ENCODE measurements around the gene HSPBAP1.

Gene HSPBAP1, protein sequence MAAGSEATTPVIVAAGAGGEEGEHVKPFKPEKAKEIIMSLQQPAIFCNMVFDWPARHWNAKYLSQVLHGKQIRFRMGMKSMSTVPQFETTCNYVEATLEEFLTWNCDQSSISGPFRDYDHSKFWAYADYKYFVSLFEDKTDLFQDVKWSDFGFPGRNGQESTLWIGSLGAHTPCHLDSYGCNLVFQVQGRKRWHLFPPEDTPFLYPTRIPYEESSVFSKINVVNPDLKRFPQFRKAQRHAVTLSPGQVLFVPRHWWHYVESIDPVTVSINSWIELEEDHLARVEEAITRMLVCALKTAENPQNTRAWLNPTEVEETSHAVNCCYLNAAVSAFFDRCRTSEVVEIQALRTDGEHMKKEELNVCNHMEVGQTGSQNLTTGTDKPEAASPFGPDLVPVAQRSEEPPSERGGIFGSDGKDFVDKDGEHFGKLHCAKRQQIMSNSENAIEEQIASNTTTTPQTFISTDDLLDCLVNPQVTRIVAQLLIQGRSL

DNA sequence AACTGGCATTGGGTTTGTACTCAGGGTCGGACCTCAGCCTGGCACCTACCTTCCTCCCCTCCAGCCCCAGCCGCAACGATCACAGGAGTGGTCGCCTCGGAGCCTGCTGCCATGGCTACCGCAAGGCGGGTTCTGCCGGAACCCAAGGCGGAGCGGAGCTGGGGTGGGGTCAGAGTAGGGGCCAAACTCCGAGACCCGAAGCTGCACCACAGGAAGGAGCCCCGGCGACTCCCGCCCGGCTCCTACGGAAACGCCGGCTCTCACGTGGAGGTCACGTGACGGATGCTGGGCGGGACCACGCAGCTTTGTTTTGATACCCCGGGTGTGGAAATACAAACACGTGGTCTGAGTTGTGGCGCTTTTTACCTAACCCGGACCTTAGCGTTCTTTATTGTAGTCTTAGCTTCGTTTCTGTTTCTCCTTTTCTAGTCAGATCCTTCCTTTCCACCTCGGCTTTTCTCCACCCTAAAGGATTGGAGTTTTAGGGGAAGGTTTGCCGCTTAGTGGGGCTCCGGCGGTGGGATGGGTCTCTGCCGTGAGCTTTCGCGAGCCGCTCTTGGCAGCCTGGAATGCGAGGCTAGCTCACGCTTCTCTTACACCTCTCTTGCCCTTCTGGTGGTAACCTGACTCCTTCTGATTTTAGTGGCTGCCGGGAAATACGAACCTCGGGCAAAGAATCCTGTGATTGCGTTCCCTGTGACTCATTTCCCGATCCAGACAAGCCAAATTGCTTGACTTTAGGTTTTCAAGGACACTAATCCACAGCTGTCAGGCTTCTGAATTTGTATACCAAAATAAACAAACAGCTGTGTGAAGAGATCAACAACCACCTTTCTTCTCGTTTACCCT is at the start of gene HSPBAP1:
Gene HSPBAP1 (minus strand): TSS at position 264 of the 849 bp plus-strand sequence. CDS start 151 bp downstream, at position 113.
- peak within 1 kb of the TSS; percentile 83 for H3K4me3 ChIP-seq (replicated peaks; ENCODE audit: low read depth, low read length)
- peak; percentile 93 for DNase-seq (ENCODE audit: low read depth)
- TF ChIP-seq, protein P1, sequence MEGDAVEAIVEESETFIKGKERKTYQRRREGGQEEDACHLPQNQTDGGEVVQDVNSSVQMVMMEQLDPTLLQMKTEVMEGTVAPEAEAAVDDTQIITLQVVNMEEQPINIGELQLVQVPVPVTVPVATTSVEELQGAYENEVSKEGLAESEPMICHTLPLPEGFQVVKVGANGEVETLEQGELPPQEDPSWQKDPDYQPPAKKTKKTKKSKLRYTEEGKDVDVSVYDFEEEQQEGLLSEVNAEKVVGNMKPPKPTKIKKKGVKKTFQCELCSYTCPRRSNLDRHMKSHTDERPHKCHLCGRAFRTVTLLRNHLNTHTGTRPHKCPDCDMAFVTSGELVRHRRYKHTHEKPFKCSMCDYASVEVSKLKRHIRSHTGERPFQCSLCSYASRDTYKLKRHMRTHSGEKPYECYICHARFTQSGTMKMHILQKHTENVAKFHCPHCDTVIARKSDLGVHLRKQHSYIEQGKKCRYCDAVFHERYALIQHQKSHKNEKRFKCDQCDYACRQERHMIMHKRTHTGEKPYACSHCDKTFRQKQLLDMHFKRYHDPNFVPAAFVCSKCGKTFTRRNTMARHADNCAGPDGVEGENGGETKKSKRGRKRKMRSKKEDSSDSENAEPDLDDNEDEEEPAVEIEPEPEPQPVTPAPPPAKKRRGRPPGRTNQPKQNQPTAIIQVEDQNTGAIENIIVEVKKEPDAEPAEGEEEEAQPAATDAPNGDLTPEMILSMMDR (IDR thresholded peaks at IDR 0.05; ENCODE audit: low read length, missing control alignments): no peak

DNA sequence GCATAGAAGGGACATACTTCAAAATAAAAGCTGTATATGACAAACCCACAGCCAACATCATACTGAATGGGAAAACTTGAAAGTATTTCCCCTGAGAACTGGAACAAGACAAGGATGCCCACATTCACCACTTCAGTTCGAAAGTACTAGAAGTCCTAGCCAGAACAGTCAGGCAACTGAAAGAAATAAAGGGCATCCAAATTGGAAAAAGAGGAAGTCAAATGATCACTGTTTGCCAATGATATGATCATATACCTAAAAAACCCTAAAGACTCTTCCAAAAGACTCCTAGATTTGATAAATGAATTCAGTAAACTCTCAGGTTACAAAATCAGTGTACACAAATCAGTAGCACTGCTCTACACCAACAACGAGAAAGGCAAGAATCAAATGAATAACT is 42.0 kb upstream of the HSPBAP1 start:
- no peak for DNase-seq (ENCODE audit: low read depth)
- no peak overlapping the region for H3K4me3 ChIP-seq (replicated peaks; ENCODE audit: low read depth, low read length)
- TF ChIP-seq, protein P1 (IDR thresholded peaks at IDR 0.05; ENCODE audit: low read length, missing control alignments): no peak

DNA sequence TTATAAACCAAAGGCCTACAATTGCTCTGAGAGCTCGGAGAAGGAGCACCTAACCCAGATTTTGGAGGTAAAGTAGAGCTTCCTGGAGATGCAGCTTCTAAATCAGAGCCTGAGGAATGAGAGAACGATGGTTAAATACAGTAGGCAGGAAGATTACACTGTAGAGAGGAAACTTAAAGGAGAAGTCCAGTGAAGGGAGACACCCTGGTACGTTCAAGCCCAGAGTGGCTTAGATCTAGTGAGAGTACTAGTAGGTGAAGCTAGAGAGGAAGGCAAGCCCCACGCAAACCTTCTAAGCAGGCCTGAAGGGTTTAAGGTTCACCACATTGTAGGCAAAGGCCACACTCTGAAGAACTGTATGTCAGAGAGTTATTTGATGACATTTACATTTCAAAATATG is 34.6 kb upstream of the HSPBAP1 start:
- TF ChIP-seq, protein P1 (IDR thresholded peaks at IDR 0.05; ENCODE audit: low read length, missing control alignments): no peak
- DNase-seq (ENCODE audit: low read depth): no peak
- no peak overlapping the region for H3K4me3 ChIP-seq (replicated peaks; ENCODE audit: low read depth, low read length)

DNA sequence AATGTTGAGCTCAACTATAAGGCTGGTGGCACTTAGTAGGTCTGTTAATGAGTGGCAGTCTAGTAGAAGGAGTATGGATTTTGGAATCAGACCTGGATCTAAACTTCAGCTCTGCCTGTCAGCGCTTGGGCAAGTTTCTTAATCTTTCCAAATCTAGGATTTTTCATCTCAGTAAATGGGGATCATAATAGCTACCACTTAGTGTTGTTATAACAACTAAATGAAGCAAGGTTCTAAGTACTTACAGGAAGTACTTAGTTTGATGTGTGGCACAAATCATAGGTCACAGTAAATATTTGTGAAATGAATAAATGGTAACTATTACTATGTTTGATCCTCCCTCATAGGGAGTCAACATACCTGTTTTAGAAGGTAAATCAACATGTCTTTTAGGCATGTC is 32.6 kb upstream of the HSPBAP1 start:
- H3K4me3 ChIP-seq (replicated peaks; ENCODE audit: low read depth, low read length): no peak overlapping the region
- DNase-seq (ENCODE audit: low read depth): no peak
- TF ChIP-seq, protein P1 (IDR thresholded peaks at IDR 0.05; ENCODE audit: low read length, missing control alignments): no peak

DNA sequence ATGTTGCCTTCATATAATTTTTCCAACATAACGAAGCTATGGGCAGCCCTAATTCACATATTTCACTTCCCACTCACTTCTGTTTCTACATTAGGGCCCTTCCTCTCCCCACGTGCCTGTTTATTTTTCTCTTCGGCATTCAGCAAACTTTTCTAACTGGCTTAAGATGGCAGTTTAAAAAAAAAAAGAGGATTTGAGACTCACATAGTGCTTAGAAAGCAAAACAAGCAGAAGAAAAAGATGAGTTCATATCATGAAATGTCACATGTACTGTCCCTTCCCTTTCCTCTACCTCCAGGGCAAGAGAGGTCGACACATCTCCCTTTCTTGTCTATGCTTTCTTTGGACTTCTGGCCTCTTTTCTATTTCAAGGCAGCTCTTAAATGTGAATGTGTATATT is 31.8 kb upstream of the HSPBAP1 start:
- H3K4me3 ChIP-seq (replicated peaks; ENCODE audit: low read depth, low read length): no peak overlapping the region
- DNase-seq (ENCODE audit: low read depth): no peak
- TF ChIP-seq, protein P1 (IDR thresholded peaks at IDR 0.05; ENCODE audit: low read length, missing control alignments): no peak

DNA sequence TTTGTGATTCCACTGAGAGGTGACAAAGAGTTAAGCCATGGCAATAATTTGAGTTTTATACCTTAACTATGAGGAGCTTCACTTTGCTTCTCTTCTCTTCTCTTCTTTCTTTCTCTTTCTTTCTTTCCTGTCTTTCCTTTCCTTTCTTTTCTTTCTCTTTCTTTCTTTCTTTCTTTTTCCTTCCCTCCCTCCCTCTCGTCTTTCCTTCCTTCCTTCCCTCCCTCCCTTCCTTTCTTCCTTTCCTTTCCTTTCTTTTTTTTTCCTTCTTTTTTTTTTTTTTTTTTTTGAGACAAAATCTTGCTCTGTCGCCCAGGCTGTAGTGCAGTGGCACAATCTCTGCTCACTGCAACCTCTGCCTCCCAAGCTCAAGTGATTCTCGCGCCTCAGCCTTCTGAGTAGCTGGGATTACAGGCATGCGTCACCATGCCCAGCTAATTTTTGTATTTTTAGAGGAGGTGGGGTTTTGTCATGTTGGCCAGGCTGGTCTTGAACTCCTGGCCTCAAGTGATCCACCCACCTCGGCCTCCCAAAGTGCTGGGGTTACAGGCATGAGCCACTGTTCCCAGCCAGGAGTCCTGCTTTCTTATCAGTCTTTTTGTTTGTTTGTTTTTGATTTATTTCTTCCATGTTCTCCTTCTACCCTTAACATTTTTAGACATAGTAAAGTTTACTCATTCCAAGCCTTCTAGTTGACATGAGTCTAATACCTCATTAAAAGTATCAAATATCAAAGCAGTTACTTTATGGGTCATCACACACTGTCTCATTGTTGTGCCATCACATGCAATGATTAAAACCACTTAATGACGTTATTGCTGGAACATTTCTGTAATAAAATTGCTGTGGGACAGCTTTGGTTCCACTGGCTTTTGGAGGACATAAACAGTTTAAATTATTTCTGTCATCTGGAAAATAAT is 31.1 kb upstream of the HSPBAP1 start:
- no peak for DNase-seq (ENCODE audit: low read depth)
- TF ChIP-seq, protein P1 (IDR thresholded peaks at IDR 0.05; ENCODE audit: low read length, missing control alignments): no peak
- H3K4me3 ChIP-seq (replicated peaks; ENCODE audit: low read depth, low read length): no peak overlapping the region

Data from fibroblast of pulmonary artery (primary cell).